ENCODE results near the gene GFM1.

DNA sequence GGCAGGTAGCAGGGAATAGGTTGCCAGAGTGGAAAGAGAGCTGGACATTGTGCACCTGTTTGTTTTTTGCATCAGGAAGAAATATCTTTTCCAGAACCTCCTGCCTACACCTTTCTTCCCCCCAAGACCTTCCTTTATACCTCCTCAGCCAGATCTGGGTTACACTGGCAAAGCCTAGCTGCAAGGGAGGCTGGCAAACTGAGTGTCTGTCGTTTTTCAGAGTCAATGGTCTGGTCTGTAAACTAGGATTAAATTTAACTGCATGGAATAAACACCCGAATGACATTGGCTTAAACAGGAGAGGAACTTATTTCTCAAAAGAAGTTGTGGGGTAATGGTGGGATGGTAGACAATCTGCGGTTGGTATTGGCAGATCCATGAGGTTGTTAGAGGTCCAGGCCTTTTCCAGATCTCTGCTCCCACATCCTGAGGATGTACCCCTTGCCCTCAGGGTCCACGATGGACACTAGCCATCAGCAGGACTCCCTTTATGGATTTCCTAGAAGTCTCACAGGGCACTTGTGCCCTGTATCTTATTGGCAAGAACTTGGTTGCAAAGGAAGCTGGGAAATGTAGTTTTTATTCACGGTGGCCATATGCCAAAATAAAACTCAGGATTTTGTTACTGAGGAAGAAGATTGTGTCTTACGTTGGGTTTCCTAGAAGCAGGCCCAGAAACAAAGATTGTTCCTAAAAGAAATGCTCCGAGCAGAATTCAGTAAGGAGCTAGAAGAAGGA is 91.1 kb downstream of the GFM1 start:
- no peak for TF ChIP-seq POLR2A (IDR thresholded peaks at IDR 0.05)
- TF ChIP-seq, protein P1, sequence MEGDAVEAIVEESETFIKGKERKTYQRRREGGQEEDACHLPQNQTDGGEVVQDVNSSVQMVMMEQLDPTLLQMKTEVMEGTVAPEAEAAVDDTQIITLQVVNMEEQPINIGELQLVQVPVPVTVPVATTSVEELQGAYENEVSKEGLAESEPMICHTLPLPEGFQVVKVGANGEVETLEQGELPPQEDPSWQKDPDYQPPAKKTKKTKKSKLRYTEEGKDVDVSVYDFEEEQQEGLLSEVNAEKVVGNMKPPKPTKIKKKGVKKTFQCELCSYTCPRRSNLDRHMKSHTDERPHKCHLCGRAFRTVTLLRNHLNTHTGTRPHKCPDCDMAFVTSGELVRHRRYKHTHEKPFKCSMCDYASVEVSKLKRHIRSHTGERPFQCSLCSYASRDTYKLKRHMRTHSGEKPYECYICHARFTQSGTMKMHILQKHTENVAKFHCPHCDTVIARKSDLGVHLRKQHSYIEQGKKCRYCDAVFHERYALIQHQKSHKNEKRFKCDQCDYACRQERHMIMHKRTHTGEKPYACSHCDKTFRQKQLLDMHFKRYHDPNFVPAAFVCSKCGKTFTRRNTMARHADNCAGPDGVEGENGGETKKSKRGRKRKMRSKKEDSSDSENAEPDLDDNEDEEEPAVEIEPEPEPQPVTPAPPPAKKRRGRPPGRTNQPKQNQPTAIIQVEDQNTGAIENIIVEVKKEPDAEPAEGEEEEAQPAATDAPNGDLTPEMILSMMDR (IDR thresholded peaks at IDR 0.05) = no peak

Data from right lobe of liver (tissue), 4 donors.